ENCODE results near the gene PTK6.

The PTK6 gene

DNA sequence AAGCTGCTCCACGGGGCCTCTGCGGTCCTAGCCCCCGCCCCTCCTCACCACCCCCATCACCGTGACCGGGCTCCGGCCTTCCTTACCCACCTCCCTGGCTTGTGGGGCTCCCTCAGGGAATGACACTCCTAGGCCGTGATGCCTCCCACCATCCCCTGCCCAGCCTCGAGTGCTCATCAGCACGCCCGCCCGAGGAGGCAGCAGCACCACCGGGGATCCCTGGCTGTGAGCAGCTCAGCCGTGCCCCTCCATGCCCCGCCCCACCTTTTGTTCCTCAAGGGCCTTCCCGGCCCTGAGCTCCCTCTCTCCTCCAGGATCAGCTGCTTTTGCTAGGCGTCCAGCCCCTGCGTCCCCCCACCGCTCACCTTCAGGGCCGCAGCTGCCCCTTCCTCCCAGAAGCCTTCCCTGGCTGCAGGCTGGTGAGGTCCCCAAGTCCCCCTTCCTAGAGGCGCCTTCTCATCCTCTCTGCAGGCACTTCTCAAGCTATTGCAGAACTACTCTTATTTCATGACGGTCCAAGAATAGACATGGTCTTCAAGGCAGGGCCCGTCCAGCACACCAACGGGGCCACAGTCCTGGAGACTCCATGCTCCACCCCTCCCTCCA lies 19.8 kb upstream of the PTK6 start:
- no peak for DNase-seq

DNA sequence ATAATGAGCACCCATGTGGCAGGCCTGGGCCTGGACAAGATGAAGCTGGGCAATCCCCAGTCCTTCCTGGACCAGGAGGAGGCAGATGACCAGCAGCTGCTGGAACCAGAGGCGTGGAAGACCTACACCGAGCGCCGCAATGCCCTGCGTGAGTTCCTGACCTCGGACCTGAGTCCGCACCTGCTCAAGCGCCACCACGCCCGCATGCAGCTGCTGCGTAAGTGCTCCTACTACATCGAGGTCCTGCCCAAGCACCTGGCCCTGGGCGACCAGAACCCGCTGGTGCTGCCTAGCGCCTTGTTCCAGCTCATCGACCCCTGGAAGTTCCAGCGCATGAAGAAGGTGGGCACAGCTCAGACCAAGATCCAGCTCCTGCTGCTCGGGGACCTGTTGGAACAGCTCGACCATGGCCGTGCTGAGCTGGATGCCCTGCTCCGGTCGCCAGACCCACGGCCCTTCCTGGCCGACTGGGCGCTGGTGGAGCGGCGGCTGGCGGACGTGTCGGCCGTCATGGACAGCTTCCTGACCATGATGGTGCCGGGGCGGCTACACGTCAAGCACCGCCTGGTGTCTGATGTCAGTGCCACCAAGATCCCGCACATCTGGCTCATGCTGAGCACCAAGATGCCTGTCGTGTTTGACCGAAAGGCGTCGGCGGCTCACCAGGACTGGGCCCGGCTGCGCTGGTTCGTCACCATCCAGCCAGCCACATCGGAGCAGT lies 18.6 kb upstream of the PTK6 start:
- DNase-seq, result no peak

DNA sequence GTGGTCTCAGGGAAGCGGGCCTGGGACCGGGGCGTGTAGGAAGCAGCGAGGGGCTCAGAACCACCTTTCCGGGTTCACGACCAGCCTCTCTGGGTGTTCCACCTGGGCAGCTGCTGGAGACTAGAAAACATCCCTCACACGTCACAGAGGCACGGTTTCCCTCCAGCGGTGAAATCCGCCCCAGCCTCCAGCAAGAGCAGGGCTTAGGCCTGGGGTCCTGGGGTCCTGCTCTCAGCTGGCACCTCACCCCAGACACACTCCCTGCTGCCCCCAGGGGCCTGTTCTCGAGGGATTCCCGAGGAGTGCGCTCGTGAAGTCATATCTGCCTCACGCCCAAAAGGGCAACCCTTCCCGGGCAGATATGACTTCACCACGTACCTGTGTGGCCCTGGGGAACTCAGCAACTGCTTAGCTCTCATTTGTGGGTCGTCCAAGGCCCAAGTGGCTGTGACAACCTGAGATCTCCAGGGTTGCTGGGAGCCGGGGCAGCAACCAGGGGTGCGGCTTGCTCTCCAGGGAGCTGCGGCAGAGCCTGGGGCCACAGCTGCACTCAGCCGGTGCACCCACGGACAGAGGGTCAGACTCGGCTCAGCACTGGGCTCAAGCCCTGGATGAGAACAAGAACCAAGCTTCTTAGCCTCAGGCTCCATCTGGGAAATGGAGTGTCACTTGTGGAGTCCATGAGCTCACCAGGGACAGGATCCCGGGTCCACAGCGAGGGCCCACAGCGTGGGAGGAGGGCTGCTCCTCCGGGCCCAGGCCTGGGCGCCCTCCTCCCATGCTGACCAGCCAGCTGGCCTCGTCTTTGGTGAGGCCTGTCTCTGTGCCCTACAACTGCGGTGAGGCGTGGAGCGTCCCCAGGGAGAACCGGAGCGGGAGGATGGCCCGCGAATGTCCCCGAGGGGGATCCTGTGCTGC lies 17.4 kb upstream of the PTK6 start:
- DNase-seq, result no peak

DNA sequence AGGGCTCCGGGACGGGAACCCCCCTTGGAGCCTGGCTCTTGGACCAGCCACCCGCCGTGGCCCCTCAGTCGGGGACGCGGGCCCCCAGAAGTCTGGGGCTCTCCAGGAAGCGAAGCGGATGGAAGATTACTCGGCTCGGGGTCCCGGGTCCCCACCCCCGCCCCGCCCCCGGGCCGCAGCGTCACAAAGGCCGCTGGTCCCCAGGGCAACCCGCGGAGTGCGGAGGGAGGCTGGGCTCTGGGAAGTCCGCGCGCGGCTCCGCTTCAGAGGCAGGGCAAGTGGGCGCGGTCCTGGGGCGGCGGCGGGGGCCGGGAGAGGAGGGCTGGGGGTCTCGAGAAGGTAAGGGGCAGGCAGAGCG lies 16.7 kb upstream of the PTK6 start, which contains the start of gene FNDC11:
Gene FNDC11, plus strand, starts transcription at position 227 of the 358 bp plus-strand sequence. CDS start 1,505 bp downstream, outside the sequence.
- DNase-seq, result no peak

DNA sequence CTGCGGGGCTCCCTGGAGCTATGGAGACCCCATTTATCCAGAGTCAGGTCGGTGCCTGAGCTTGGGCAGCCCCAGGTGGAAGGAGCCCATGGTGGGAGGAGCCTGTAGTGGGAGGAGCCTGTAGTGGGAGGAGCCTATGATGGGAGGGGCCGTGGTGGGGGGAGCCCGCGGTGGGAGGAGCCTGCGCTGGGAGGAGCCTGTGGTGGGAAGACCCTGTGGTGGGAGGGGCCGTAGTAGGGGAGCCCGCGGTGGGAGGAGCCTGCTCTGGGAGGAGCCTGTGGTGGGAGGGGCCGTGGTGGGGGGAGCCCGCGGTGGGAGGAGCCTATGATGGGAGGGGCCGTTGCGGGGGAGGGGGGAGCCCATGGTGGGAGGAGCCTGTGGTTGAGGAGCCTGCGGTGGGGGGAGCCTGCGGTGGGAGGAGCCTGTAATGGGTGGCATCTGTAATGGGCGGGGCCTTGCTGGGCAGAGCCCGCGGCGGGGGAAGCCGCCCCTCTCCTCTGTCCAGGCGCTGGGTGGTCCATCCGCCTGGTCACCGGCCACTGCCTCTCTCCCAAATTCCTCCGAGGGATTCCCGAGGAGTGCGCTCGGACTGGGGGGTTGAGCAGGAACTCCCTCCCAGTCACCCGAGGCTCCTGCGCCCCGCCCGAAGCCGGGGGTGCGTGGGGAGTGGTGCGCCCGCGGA lies 16.2 kb upstream of the PTK6 start:
- peak; percentile 81 for DNase-seq

DNA sequence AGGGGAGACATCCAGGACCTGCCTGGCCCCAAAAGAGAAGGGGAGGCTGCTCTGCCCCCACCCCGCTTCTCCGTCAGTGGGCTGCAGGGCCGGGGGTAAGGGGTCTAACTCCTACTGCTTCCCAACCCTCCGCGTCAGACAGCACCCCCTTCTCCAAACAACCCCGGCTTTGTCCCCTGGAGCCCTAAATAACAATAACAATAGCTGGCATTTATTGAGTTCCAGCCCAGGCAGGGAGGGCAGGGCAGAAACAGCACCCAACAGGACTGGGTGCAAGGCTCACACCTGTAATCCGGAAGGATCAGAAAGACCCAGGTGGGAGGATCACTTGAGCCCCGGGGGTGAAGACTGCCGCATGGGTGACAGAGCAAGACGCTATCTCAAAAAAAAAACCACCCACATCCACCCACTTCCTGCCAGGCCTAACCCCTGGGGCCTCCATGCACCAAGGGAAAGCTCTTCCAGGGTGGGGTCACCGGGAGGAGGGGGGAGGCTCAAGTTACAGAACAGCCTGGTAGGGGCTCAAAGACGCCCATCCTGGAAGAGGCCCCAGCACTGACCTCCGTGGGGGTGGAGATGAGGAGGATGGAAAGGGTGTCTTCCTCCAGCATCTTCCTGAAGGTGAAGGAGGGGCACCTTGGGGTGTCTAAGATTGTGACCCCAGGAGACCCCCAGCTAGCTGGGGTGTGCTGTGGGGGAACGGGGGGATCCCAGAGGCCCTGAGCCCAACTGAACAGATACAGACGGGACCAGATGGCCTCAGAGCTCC lies 15.5 kb upstream of the PTK6 start:
- DNase-seq, result peak; percentile 28

DNA sequence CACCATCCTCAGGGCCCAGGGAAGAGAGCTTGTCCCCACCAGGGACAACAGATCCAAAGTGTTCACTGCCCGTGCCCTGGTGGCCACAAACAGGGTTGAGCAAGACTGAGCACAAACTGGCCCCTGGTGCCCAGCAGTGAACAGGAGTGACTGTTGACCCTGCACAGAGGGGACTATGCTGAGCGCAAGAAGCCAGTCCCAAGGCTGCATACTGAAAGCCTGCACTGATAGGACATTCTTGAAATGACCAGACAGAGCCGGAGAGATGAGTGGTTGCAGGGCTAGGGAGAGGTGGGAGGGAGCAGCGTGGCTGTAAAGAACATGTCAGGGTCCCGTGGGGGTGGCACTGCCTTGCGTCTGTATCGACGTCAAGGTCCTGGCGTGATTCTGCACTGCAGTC lies 13.9 kb upstream of the PTK6 start:
- no peak for DNase-seq

DNA sequence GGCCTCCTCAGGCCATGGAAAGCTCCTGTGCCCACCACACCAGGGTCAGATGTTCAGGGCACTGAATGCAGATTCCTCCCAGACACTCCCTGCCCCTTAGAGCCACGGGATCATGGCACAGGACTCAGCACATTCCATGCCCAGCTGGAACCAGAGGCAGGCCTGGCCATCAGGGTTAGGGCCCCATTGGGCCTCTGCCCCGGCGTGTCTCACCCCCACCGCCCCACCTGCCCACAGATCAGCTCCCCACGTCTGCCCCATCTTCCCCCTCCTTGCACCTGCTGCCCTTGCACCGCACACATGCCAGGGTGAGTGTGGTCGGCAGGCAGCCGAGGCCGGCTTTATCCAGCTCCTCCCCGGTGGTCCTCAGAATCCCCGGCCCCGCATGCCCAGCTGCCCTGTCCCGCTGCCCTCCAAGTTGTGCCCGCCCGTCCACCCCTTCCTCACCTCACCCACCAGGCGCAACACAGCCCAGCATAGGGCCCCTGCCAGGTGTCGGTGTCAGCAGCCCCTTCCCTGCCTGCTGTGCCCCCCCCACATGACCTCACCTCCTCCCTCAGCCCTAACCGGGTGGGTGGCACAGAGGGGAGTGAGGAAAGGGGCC lies 12.6 kb upstream of the PTK6 start:
- no peak for DNase-seq

DNA sequence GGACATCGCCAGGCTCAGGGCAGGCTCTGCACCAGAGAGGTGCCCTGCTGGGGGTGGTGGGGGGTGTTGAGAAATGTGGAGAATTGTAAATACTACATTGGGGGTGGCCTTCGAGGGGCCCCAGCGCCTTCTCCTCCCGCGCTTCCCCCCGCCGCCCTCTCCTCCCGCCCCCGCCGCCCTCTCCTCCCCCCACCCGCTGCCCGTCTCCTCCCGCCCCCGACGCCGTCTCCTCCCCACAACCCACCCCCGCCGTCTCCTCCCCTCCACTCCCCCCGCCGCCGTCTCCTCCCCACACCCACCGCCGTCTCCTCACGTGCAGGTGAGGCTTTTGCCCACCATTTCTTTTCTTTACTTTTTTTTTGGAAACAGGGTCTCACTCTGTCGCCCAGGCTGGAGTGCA lies 11.8 kb upstream of the PTK6 start:
- no peak for DNase-seq

DNA sequence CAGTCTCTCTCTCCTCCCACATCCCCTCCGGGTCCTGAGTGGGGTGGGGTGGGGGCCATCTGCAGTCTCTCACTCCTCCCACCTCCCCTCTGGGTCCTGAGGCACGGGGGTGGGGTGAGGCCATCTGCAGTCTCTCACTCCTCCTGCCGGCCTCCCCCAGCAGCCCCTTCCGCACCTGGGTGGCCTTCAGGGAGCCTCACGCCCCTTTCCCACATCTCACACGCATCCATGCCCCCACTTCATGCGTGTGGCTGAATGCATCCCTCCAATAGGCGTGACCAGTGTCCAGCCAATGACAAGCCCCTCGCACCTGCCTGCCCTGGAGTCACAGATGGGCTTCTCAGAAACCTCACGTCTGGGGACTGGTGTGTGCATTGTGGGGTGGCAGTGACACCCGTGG lies 11.4 kb upstream of the PTK6 start:
- DNase-seq, result no peak

DNA sequence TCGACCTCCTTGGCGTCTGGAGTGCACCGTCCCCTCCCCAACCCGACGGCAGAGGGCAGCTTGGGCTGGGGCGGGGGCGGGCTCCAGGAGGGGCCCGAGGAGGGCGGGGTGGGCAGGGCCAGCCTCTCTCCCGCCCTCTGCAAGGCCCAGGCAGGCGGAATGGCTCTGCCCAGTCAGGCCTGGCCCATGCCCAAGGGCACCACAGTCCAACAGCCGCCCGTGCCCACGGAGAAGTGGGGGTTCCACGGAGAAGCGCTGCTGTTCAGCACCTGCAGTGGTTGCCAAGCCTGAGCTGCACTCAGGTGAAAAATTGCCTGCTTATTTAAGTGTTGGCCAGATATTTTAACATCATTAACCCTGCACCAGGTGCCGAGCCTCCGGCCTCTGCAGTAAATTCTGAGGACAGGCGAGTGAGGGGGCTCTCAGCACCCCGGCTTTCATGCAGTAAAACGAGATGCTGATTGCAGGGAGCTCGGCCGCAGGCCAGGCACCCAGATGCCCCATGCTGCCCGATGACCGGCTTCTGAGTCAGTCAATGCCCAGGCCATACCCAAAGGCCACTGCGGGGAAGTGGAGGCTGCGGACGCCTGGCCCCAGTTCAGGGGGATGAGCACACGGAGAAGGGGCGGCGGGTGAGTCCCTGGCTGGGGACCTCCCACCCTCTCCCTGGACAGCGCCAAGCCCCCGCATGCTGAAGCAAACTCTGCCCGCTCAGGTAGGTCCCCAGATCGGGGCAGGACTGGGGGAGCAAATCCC lies 10.7 kb upstream of the PTK6 start, which contains the start of gene SRMS:
Gene SRMS, minus strand, starts transcription at position 25 of the 756 bp plus-strand sequence. CDS start 286 bp downstream, outside the sequence.
- DNase-seq, result no peak

DNA sequence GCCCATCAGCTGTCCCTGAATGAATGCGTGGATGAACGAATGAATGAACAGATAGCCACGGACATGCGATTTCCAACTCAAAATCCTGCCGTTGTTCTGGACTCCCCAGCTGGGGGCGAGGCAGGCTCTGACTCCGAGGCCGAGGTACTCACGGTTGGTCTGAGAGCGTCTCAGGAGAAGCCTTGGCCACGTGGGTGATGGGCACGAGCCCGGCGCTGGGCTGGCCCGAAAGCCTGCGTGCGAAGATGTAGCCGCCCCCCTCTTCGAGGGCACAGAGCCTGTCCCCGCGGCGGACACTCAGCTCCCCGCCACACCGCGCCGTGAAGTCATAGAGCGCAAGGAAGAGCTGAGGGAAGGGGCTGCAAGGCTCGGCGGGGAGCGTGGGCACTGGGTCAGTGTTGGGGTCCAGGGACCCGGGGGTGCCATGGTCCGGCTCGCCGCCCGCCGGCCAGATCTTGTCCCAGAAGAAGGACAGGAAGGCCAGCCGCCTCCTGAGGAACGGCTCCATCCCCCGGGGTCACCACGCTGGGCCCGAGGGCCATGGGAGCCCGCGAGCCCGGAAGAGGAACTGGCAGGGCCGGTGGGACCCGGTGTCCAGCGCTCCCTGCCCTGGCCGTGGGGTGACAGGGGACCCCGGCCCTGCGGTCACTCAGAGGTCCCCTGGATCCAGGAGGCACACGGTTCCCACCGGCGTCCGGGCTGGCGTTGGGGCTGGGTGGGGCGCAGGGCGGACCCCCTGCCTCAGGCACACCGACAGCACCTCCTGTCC lies 10.0 kb upstream of the PTK6 start:
- DNase-seq, result no peak

DNA sequence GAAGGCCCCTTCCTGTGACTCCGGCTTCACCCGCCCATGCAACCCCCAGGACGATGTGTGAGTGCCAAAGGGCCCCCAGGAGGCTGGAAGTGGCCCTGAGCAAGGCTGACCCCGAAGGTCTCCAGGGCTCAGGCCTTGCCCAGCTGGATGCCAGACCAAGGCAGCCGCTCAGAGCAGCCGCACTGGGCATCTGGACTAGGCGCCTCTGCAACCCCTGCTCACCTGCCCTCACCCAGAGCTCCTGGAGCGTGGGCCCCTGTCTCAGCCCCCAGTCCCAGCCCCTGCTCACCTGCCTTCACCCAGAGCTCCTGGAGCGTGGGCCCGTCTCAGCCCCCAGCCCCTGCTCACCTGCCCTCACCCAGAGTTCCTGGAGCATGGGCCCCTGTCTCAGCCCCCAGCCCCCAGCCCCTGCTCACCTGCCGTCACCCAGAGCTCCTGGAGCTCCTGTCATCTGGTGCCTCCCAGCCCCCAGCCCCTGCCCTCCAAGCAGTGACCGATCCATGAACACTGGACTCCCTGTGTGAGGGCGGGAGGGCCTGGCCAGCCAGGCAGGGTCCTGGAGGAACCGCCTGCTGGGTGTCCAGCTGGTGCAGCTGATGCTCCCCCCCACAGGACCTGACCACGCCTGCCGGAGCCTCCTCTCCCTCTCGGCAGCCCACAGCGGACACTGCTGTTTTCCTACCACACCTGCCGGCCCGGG lies 9.2 kb upstream of the PTK6 start:
- no peak for DNase-seq

DNA sequence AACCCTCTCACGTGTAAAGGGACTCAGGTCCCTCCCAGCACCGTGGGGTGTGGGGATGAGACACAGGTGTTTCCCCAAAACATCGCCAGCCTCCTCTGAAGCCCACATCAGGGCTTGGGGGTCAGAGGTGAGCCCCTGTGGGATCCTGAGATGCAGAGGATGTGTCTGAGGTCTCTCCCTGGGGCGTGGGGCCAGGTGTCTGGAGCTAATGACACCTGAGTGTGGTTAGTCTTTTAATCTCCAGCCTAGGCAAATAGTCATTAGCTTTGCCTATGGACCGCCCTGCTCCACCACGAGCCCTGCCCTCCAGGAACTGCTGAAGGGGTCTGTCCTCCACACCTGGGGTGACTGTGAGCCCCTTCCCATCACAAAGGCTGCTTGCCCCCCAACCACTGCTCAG lies 8.6 kb upstream of the PTK6 start:
- DNase-seq, result no peak

DNA sequence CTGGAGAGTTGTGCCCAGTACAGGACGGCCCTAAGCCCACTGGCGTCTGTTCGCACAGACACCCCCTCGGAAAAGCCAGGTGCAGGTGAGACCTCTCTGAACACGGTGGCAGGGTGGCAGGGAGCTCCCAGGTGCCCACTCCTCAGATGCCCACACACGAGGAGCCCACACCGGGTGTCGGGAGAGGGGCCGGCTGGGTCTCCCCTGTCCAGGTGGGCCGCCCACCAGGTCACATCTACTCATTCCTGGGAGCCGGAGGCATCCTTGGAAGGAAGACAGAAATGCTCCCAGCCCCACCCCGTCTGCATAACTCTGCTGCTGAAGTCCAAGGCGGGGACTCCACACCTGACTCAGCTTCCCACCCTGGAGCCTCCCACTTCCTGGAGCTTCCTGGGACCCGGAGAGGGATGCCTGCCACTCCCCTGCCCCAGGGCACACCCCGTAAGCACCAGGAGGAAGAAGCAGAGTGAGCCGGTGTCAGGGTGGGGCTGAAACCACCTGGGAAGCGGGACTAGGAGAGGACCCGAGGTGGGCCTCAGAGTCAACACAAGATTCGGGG lies 7.9 kb upstream of the PTK6 start:
- DNase-seq, result no peak

DNA sequence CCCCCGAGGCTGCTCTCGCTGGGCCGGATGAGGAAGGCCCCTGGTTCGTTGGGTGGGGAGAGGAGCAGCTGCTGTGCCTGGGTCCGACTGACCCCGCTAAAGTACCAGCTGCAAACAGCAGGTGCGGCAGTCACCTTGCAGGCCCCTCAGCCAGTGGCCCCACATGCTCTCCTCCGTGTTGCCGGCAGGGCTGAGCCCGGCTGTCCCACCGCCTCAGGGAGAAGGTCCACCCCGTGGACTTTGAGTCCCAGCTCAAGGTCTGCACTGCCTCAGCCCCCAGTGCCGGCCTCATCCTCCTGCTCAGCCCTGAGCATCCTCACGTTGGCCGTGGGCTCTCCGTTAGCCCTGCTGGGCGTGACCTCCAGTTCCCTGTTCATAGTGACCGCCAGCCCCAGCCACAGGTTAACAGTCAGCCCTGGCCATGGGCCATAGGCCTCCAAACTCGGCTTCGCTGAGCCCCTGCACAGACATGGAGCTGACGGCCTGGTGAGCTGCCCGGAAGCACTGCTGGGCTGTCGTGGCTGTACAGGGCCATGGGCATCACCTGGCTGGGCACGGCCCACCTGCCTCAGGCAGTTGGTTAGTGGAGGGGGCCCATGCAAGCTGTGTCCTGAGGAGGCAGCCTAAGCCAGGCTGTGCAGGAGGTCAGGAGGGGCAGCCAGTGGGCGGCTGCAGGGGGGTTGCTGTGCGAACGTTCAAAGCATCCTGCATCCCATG lies 7.2 kb upstream of the PTK6 start:
- DNase-seq, result no peak

DNA sequence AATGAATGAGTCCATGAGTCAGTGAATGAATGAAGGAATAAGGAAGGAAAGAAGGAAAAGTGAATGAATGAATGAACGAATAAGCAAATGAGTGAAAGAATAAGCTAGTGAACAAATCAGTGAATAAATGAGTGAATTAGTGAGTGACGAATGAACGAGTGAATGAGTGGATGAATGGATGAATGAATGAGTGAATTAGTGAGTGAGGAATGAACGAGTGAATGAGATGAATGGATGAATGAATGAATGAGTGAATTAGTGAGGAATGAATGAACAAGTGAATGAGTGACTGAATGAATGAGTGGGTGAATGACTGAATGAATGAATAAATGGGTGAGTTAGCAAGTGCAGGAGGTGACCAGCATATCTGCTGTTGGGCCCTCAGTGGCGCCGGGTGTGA lies 6.6 kb upstream of the PTK6 start:
- no peak for DNase-seq

DNA sequence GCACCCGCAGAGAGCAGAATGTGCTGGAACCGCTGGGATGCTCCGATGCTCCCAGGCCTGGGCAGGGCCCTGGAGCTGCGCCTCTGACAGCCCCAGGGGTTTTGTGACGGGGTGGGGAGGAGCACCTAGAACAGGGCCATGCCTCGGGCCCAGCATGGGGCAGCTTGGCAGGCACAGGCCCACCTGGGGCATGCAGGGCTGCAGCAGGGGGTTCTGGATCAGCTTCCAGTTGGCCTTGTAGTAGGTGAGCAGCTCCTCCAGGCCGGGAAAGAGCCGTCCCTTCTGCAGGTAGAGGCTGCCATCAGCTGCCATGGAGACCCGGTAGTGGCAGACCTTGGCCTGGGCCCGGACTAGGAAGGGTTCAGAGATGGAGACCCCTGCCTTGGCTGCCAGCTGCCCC lies 6.0 kb upstream of the PTK6 start:
- DNase-seq, result no peak

DNA sequence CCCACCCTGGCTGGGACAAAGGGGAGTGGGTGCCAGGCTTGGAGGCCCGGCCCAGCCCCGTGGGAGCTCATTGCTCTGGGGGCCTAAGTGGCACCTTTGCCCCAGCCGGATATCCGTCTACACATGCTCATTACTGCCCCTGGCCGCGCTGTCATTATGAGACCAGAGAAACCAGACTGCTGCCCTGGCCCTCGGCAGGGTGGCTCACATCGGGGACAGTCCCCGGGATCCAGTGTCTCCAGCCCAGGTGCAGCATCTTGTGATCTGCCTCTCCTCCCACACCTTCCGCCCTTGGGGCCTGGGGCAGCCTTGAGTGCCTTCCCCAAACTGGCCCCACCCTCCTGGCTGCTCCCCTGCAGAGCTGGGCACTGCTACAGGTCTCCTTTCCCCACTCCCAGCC lies 5.5 kb upstream of the PTK6 start:
- DNase-seq, result no peak
